K562 (cell line): Measurements from ENCODE around the gene MAPKAPK3. TPM values are rescaled to one million over a fixed set of nuclear protein-coding genes. Genes with fewer than 3 reads are reported as not detected.

Source experiments
- ATAC-seq: fragments of 200-7000 bp; cut with Tn5 transposase; 3 replicates; pipeline ENCODE4 v1.9.1; 2020; ENCODE audit warnings: moderate library complexity
- BruUV-seq: library from RNA; stranded (reverse); fragments of 400-500 nt; replicated peaks from 2 replicates; lab custom pipeline; 2021; lab: Mats Ljungman, UMichigan
- CTCF ChIA-PET: fragments of 300-600 bp; formaldehyde crosslinking; extraction: SDS; loops from one replicate; lab custom pipeline; 2021; ENCODE audit warnings: low intra/inter-chr PET ratio; lab: Yijun Ruan, JAX
- POLR2A ChIA-PET: fragments of 300-600, 350-650 bp; sonication (Branson Sonifier 250); formaldehyde crosslinking; extraction: SDS; loops from one replicate; lab custom pipeline; 2021; ENCODE audit warnings: antibody characterized with exemption, inconsistent platforms; lab: Yijun Ruan, JAX
- DNase-seq, 4 experiments: peaks; one replicate each; pipeline versions ENCODE4 v3.0.0 to v3.0.0-alpha.2; 2011 to 2018; ENCODE audit warnings: low spot score in 3 of 4, mixed read lengths in 3 of 4; ENCODE audit errors: extremely low read depth in 1 of 4
- FAIRE-seq: peaks from 2 replicates; lab custom pipeline; 2011; peaks lifted over from hg19 to GRCh38; lab: Jason Lieb, UNC
- H2AFZ ChIP-seq: 2 replicates; pipeline ENCODE4 v1.6.0; 2011; ENCODE audit warnings: low read depth, low read length, control low read depth, inconsistent platforms
- H3K27ac ChIP-seq: fragments of 200-600 bp; 3 replicates; pipeline ENCODE4 v1.8.0; 2011; ENCODE audit warnings: low read depth, mild to moderate bottlenecking, control low read depth, inconsistent platforms, low read length, moderate library complexity, mixed read lengths; ENCODE audit errors: extremely low read depth
- H3K27me3 ChIP-seq, 2 experiments: fragments of 300-600 bp in 1 of 2; 2 replicates in 1 of 2; 3 replicates in 1 of 2; pipeline versions ENCODE4 v1.6.0 to v1.8.0; 2011; ENCODE audit warnings: inconsistent platforms in 2 of 2, low read length in 2 of 2, mild to moderate bottlenecking in 1 of 2, mixed read lengths in 1 of 2, moderate library complexity in 1 of 2; ENCODE audit not compliant: control insufficient read depth in 2 of 2, insufficient read depth in 2 of 2
- H3K36me3 ChIP-seq: fragments of 300-600 bp; 3 replicates; pipeline ENCODE4 v1.8.0; 2011; ENCODE audit warnings: mild to moderate bottlenecking, low read length, inconsistent platforms; ENCODE audit not compliant: control insufficient read depth, insufficient read depth
- H3K4me1 ChIP-seq, 2 experiments: fragments of 200-600 bp in 1 of 2; replicated peaks in 1 of 2; 2 replicates in 1 of 2; 3 replicates in 1 of 2; pipeline versions ENCODE4 v1.5.1 to v1.8.0; 2011; ENCODE audit warnings: inconsistent platforms in 2 of 2, low read length in 2 of 2, mild to moderate bottlenecking in 1 of 2, mixed read lengths in 1 of 2, moderate library complexity in 1 of 2; ENCODE audit not compliant: control insufficient read depth in 2 of 2, insufficient read depth in 2 of 2
- H3K4me2 ChIP-seq: 2 replicates; pipeline ENCODE4 v1.6.1; 2011; ENCODE audit warnings: low read length, control low read depth, inconsistent platforms, mixed read lengths; ENCODE audit not compliant: insufficient read depth
- H3K4me3 ChIP-seq: fragments of 200-600 bp; sonication (generic), shearing (Covaris generic); 2 replicates; pipeline ENCODE4 v1.5.1; 2016; ENCODE audit warnings: control low read depth, inconsistent platforms
- H3K79me2 ChIP-seq: fragments of 200-600 bp; 3 replicates; pipeline ENCODE4 v1.8.0; 2011; ENCODE audit warnings: low read length, inconsistent platforms; ENCODE audit not compliant: control insufficient read depth, insufficient read depth
- H3K9ac ChIP-seq, 2 experiments: 2 replicates each; pipeline versions ENCODE4 v1.6.0 to v1.6.1; 2011; ENCODE audit warnings: low read depth in 2 of 2, low read length in 2 of 2, control low read depth in 1 of 2, inconsistent platforms in 1 of 2, mild to moderate bottlenecking in 1 of 2, mixed read lengths in 1 of 2; ENCODE audit not compliant: insufficient read depth in 1 of 2
- H3K9me1 ChIP-seq: one replicate; pipeline ENCODE4 v1.6.0; 2011; ENCODE audit warnings: inconsistent platforms, mild to moderate bottlenecking, low read length, moderate library complexity; ENCODE audit not compliant: control insufficient read depth, insufficient read depth
- H3K9me3 ChIP-seq: replicated peaks from 2 replicates; pipeline ENCODE4 v1.5.1; 2011; ENCODE audit warnings: low read depth, low read length, inconsistent platforms; ENCODE audit not compliant: control insufficient read depth, insufficient read depth
- H4K20me1 ChIP-seq: replicated peaks from 2 replicates; pipeline ENCODE4 v1.6.1; 2011; ENCODE audit warnings: low read length, inconsistent platforms, mixed read lengths; ENCODE audit not compliant: control insufficient read depth, insufficient read depth
- C11orf30 ChIP-seq: fragments of 450-650 bp; IDR thresholded peaks from 2 replicates; pipeline ENCODE4 v1.6.1; 2016; ENCODE audit warnings: low read depth, mild to moderate bottlenecking
- HNRNPK ChIP-seq: fragments of 200-400 bp; formaldehyde crosslinking; IDR thresholded peaks from one replicate; pipeline ENCODE4 v1.6.1; 2018; ENCODE audit warnings: mild to moderate bottlenecking, low read depth, low read length; ENCODE audit not compliant: poor library complexity, severe bottlenecking
- NFE2 ChIP-seq: IDR thresholded peaks from 2 replicates; pipeline ENCODE4 v1.6.1; 2014; ENCODE audit warnings: antibody characterized with exemption, low read depth
- NR4A1 ChIP-seq, 2 experiments: fragments of 250-450 bp in 1 of 2; fragments of 450-650 bp in 1 of 2; sonication (Bioruptor Pico) in 1 of 2; IDR thresholded peaks; 2 replicates each; pipeline versions ENCODE4 v1.4.0 to v1.6.1; 2016 to 2020; ENCODE audit warnings: mild to moderate bottlenecking in 2 of 2, missing compliant biosample characterization in 1 of 2, missing genetic modification characterization in 1 of 2, moderate library complexity in 1 of 2
- POLR2G ChIP-seq: fragments of 200-400 bp; formaldehyde crosslinking; IDR thresholded peaks from 2 replicates; pipeline ENCODE4 v1.6.1; 2017; ENCODE audit warnings: low read depth, mild to moderate bottlenecking, antibody characterized with exemption, low read length, moderate library complexity
- PYGO2 ChIP-seq: fragments of 450-650 bp; IDR thresholded peaks from 2 replicates; pipeline ENCODE4 v1.6.1; 2016; ENCODE audit warnings: mild to moderate bottlenecking, missing genetic modification characterization, moderate library complexity, missing compliant biosample characterization
- RBFOX2 ChIP-seq: fragments of 200-400 bp; formaldehyde crosslinking; IDR thresholded peaks from 2 replicates; pipeline ENCODE4 v1.6.1; 2017; ENCODE audit warnings: low read depth, mild to moderate bottlenecking, low read length, moderate library complexity
- ZNF316 ChIP-seq: fragments of 450-650 bp; IDR thresholded peaks from 2 replicates; pipeline ENCODE4 v1.6.1; 2016
- WGBS: fragments of 100-300 bp; shearing (Covaris generic); methylation state at CpG from one replicate; pipeline ENCODE4 v1.1.6; 2016; ENCODE audit warnings: low coverage, mixed read lengths; ENCODE audit not compliant: insufficient coverage; ENCODE audit errors: missing lambda C conversion rate; 5-methylcytosine and 5-hydroxymethylcytosine counted together
- in situ Hi-C: fragments of 300-500 bp; cut with MboI; formaldehyde crosslinking; loops from 4 replicates; pipeline ENCODE4 v1.15.0; 2018; ENCODE audit warnings: inconsistent platforms, mixed read lengths
- intact Hi-C: fragments of 100-400 bp; cut with micrococcal nuclease; formaldehyde crosslinking; loops from 2 replicates; pipeline ENCODE4 v1.14.2; 2022
- polyA plus RNA-seq, 8 experiments: library from polyadenylated mRNA; depleted of rRNA in 4 of 8; stranded (reverse) in 5 of 8; unstranded in 3 of 8; fragments of >200 nt; fragmentation: Nextera tagmentation in 2 of 8; fragmentation: Illumina TruSeq in 1 of 8; extraction: Ambion mirVana in 2 of 8; extraction: Trizol in 1 of 8; gene quantifications; 2 replicates each; pipeline versions ENCODE4 v1.2.1 to v1.2.3, GENCODE V29; 2011 to 2014; ENCODE audit warnings: inconsistent platforms in 1 of 8, missing spikeins in 1 of 8
- total RNA-seq, 7 experiments: library from RNA; depleted of rRNA in 6 of 7; stranded (reverse); fragments of >200 nt in 6 of 7; fragmentation: Illumina TruSeq in 2 of 7; extraction: Trizol in 2 of 7; gene quantifications; 2 replicates each; pipeline versions ENCODE4 v1.2.1 to v1.2.3, GENCODE V29; 2011 to 2021; ENCODE audit warnings: low replicate concordance in 1 of 7
- TF ChIP-seq, protein P1 (sequence below): sonication (generic); formaldehyde crosslinking; IDR thresholded peaks from 2 replicates; pipeline ENCODE4 v1.8.1; 2022; ENCODE audit warnings: missing genetic modification reagents
- TF ChIP-seq, protein P2 (sequence below), 2 experiments: fragments of 450-650 bp; IDR thresholded peaks; 2 replicates each; pipeline ENCODE4 v1.6.1; 2016
- TF ChIP-seq, protein P3 (sequence below): fragments of 450-650 bp; IDR thresholded peaks from 2 replicates; pipeline ENCODE4 v1.6.1; 2017; ENCODE audit warnings: antibody characterized with exemption, mild to moderate bottlenecking

Gene MAPKAPK3
- total and polyA plus RNA-seq, 9 of the 15 experiments (the other 6 are each of a cell fraction or from before 2014, with no cell fraction given), result 8.0 to 56.4 (median 41.2) TPM

DNA sequence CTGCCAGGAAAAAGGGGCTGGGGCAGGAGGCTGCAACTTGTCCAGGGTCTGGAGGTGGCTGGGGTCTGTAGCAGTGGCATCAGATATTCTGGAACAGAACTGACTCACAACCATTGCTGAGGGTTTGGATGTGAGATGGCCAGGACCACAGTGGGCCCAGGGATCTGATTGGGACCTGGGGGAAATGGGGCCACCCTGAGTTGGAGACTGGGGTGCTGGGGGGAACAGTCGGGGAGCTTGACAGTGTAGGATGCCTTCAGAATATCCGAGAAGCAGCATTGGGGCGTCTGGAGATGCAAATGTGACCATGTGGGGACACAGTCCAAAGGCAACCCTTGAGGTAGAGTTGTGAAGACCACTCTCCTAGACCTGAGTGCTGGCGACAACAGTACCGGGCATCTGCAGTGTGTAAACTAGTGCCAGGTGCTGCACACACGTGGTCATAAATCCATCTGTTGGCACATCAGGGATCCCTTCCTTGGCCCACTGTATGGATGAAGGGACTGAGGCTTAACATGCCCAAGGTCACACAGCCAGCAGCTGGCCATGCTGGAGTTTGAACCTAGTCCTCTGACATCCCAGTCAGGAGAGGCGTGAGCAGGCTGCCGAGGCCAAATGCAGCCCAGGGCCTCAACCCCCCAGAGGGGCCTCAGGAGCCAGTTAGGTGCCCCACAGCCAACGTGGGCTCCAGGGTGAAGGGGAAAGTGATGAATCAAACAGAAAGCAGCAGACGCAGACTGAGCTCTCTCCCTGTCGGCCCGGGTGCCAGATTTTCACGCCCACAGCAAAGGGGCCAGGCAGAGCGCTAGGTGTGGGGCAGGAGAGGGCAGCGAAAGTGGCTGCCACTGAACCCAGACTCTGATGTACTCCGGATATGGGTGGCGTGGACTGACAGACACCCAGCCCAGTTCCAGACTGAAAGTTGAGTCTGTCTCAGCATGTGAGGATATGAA lies 28.9 kb upstream of the MAPKAPK3 start:
- no peaks in the 10 kb centered on the region for H4K20me1 ChIP-seq
- H3K4me1 ChIP-seq, result peaks cover 49 to 52% of the 10 kb centered on the region in 2 experiments
- H3K4me2 ChIP-seq, result no peak overlapping the region
- FAIRE-seq, result no peak
- ChIA-PET CTCF (no interaction called here), POLR2A (interaction anchor here (0.6 to 5.3 kb wide), 10 partner anchors 10 to 910 kb away, joined by 3 to 44 read pairs (median 7); partner anchors contain the start of gene HEMK1)
- in situ Hi-C loops (no loop called here), intact Hi-C loops (no loop called here)
- H3K9ac ChIP-seq, result peak overlapping the region; percentile 18 to 66; a peak in 3 of 4 replicates
- H3K9me3 ChIP-seq, result no peaks in the 10 kb centered on the region
- DNase-seq, result no peak
- H3K4me3 ChIP-seq, result no peak overlapping the region
- no TSS peak for BruUV-seq
- no peaks in the 10 kb centered on the region for H3K27me3 ChIP-seq
- ATAC-seq, result no peak
- WGBS, result 67% methylated on average over 10 of the region's 17 CpGs
- TF ChIP-seq C11orf30 (peak; percentile 31; the same call in 1 of the 2 replicates), ZNF316 (peak; percentile 30; the same call in 1 of the 2 replicates), NR4A1 (CRISPR knock-in tag; IDR thresholded peaks at IDR 0.05) (no peak), NR4A1 (tag; IDR thresholded peaks at IDR 0.05) (0 out of 2 replicates have a peak, but pooled peaks have one; percentile 27), POLR2G (peak; percentile 48; the same call in 1 of the 2 replicates), PYGO2 (tag) (no peak), NFE2 (peak; percentile 49; the same call in 1 of the 2 replicates), HNRNPK (no peak), RBFOX2 (peak; percentile 19; the same call in 1 of the 2 replicates)
- TF ChIP-seq, protein P1, sequence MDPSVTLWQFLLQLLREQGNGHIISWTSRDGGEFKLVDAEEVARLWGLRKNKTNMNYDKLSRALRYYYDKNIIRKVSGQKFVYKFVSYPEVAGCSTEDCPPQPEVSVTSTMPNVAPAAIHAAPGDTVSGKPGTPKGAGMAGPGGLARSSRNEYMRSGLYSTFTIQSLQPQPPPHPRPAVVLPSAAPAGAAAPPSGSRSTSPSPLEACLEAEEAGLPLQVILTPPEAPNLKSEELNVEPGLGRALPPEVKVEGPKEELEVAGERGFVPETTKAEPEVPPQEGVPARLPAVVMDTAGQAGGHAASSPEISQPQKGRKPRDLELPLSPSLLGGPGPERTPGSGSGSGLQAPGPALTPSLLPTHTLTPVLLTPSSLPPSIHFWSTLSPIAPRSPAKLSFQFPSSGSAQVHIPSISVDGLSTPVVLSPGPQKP (CRISPR knock-in tag), result no peak
- TF ChIP-seq, protein P2, sequence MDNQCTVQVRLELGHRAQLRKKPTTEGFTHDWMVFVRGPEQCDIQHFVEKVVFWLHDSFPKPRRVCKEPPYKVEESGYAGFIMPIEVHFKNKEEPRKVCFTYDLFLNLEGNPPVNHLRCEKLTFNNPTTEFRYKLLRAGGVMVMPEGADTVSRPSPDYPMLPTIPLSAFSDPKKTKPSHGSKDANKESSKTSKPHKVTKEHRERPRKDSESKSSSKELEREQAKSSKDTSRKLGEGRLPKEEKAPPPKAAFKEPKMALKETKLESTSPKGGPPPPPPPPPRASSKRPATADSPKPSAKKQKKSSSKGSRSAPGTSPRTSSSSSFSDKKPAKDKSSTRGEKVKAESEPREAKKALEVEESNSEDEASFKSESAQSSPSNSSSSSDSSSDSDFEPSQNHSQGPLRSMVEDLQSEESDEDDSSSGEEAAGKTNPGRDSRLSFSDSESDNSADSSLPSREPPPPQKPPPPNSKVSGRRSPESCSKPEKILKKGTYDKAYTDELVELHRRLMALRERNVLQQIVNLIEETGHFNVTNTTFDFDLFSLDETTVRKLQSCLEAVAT (IDR thresholded peaks at IDR 0.05), result no peak
- TF ChIP-seq, protein P3, sequence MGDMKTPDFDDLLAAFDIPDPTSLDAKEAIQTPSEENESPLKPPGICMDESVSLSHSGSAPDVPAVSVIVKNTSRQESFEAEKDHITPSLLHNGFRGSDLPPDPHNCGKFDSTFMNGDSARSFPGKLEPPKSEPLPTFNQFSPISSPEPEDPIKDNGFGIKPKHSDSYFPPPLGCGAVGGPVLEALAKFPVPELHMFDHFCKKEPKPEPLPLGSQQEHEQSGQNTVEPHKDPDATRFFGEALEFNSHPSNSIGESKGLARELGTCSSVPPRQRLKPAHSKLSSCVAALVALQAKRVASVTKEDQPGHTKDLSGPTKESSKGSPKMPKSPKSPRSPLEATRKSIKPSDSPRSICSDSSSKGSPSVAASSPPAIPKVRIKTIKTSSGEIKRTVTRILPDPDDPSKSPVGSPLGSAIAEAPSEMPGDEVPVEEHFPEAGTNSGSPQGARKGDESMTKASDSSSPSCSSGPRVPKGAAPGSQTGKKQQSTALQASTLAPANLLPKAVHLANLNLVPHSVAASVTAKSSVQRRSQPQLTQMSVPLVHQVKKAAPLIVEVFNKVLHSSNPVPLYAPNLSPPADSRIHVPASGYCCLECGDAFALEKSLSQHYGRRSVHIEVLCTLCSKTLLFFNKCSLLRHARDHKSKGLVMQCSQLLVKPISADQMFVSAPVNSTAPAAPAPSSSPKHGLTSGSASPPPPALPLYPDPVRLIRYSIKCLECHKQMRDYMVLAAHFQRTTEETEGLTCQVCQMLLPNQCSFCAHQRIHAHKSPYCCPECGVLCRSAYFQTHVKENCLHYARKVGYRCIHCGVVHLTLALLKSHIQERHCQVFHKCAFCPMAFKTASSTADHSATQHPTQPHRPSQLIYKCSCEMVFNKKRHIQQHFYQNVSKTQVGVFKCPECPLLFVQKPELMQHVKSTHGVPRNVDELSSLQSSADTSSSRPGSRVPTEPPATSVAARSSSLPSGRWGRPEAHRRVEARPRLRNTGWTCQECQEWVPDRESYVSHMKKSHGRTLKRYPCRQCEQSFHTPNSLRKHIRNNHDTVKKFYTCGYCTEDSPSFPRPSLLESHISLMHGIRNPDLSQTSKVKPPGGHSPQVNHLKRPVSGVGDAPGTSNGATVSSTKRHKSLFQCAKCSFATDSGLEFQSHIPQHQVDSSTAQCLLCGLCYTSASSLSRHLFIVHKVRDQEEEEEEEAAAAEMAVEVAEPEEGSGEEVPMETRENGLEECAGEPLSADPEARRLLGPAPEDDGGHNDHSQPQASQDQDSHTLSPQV, result peak; percentile 77; the same call in 1 of the 2 replicates
- H2AFZ ChIP-seq, result no peak overlapping the region
- no peaks in the 10 kb centered on the region for H3K79me2 ChIP-seq
- H3K36me3 ChIP-seq, result peaks cover 11% of the 10 kb centered on the region; the same call in 2 of the 3 replicates
- H3K27ac ChIP-seq, result peak overlapping the region; percentile 93
- H3K9me1 ChIP-seq, result no peaks in the 10 kb centered on the region
